Ishikawa (cell line): ENCODE results near the gene CFAP65.

Experiments used
- CEBPB ChIP-seq: IDR thresholded peaks from 2 replicates; pipeline ENCODE4 v1.6.1; 2012
- CREB1 ChIP-seq: IDR thresholded peaks from 2 replicates; pipeline ENCODE4 v1.6.1; 2012; ENCODE audit warnings: low read depth
- EGR1 ChIP-seq: IDR thresholded peaks from 2 replicates; pipeline ENCODE4 v1.6.1; 2012
- EP300 ChIP-seq: IDR thresholded peaks from 2 replicates; pipeline ENCODE4 v1.6.1; 2012; ENCODE audit warnings: borderline replicate concordance
- FOXM1 ChIP-seq: IDR thresholded peaks from 2 replicates; pipeline ENCODE4 v1.6.1; 2012; ENCODE audit warnings: low read depth, borderline replicate concordance
- MAX ChIP-seq: IDR thresholded peaks from 2 replicates; pipeline ENCODE4 v1.6.1; 2012
- NFIC ChIP-seq: IDR thresholded peaks from 2 replicates; pipeline ENCODE4 v1.6.1; 2012
- RAD21 ChIP-seq: IDR thresholded peaks from 2 replicates; pipeline ENCODE4 v1.6.1; 2012; ENCODE audit warnings: low read depth
- REST ChIP-seq: IDR thresholded peaks from 2 replicates; pipeline ENCODE4 v1.6.1; 2012; ENCODE audit warnings: low read depth, mild to moderate bottlenecking
- TAF1 ChIP-seq: IDR thresholded peaks from 2 replicates; pipeline ENCODE4 v1.6.1; 2012; ENCODE audit warnings: low read depth, mild to moderate bottlenecking
- TCF12 ChIP-seq: IDR thresholded peaks from 2 replicates; pipeline ENCODE4 v1.6.1; 2012; ENCODE audit warnings: low read depth
- TEAD4 ChIP-seq: IDR thresholded peaks from 2 replicates; pipeline ENCODE4 v1.6.1; 2012
- USF1 ChIP-seq: IDR thresholded peaks from 2 replicates; pipeline ENCODE4 v1.6.1; 2012
- YY1 ChIP-seq: IDR thresholded peaks from 2 replicates; pipeline ENCODE4 v1.6.1; 2012; ENCODE audit warnings: low read depth
- ZBTB7A ChIP-seq: IDR thresholded peaks from 2 replicates; pipeline ENCODE4 v1.6.1; 2012; ENCODE audit warnings: low read depth

The CFAP65 gene

GRCh38 chr2:219028996-219029828 lies 12.1 kb downstream of the CFAP65 start:
- TF ChIP-seq USF1 (no peak), TAF1 (no peak), MAX (no peak), REST (no peak), YY1 (no peak)

- no peak for TF ChIP-seq USF1
- no peak for TF ChIP-seq EGR1
- no peak for TF ChIP-seq TAF1
- no peak for TF ChIP-seq TCF12
- no peak for TF ChIP-seq MAX
- TF ChIP-seq REST = no peak
- no peak for TF ChIP-seq FOXM1
- TF ChIP-seq RAD21 = no peak
- TF ChIP-seq NFIC = no peak
- TF ChIP-seq CEBPB = no peak
- no peak for TF ChIP-seq EP300
- TF ChIP-seq TEAD4 = no peak
- no peak for TF ChIP-seq ZBTB7A
- TF ChIP-seq CREB1 = no peak
- TF ChIP-seq YY1 = no peak
Measured at GRCh38 chr2:219028141-219028540, 13.2 kb downstream of the CFAP65 start.

GRCh38 chr2:219027511-219028055 lies 13.7 kb downstream of the CFAP65 start:
- no peak for TF ChIP-seq FOXM1
- TF ChIP-seq TCF12 = no peak
- no peak for TF ChIP-seq TEAD4
- no peak for TF ChIP-seq EGR1
- TF ChIP-seq USF1 = no peak

GRCh38 chr2:219026946-219027345 lies 14.4 kb downstream of the CFAP65 start:
- TF ChIP-seq TAF1 = no peak
- TF ChIP-seq CEBPB = no peak
- no peak for TF ChIP-seq NFIC
- TF ChIP-seq TEAD4 = no peak
- no peak for TF ChIP-seq EGR1
- no peak for TF ChIP-seq CREB1

- TF ChIP-seq TEAD4 (no peak), YY1 (no peak), RAD21 (no peak)
Measured at GRCh38 chr2:219025637-219026585, 15.4 kb downstream of the CFAP65 start.
